ENCODE data around the gene SOCS3.

Gene SOCS3

DNA sequence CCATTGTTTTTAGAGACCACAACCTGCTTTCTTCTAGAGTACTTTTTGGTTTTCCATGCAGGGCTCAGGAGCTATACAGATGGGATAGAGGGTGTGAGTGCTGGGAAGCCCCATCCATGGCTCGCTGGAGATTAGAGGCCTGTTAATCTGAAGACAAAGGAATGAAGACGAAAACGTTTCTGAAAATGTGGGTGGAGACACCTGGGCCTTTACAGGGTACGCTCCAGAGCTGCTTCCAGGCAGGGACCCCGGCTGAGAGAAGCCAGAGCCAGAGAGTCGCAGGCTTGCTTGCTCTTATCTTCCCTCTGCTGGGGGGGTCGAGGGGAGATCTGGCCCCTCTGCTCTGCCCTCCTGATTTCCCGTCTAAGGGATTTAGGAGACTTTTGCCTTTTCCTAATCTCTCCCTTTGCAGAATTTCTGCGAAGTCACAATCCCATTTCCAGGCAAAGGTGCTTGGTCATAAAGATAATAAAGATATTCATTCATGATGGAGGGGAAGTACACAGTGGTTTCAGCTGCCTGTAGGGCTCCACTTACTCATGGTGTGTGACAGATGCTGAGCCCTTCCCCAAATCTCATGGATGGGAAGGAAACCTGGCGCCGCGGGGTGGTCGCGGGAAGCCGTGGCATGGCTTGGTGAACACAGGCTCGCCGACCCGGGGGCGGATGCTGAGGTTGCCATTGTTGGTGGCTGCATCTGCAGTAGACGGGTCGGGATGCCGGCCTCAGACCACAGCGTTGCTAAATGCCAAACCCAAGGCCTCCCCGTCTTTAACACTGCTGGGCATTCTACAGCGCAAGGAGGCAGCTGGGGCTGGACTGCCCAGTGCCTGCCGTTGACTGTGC lies 4.8 kb upstream of the SOCS3 start:
- TF ChIP-seq, protein P1, sequence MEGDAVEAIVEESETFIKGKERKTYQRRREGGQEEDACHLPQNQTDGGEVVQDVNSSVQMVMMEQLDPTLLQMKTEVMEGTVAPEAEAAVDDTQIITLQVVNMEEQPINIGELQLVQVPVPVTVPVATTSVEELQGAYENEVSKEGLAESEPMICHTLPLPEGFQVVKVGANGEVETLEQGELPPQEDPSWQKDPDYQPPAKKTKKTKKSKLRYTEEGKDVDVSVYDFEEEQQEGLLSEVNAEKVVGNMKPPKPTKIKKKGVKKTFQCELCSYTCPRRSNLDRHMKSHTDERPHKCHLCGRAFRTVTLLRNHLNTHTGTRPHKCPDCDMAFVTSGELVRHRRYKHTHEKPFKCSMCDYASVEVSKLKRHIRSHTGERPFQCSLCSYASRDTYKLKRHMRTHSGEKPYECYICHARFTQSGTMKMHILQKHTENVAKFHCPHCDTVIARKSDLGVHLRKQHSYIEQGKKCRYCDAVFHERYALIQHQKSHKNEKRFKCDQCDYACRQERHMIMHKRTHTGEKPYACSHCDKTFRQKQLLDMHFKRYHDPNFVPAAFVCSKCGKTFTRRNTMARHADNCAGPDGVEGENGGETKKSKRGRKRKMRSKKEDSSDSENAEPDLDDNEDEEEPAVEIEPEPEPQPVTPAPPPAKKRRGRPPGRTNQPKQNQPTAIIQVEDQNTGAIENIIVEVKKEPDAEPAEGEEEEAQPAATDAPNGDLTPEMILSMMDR (IDR thresholded peaks at IDR 0.05; ENCODE audit: control insufficient read depth, extremely low read depth, insufficient read depth): no peak
- H3K4me3 ChIP-seq (ENCODE audit: low read depth, low read length): no peak overlapping the region
- DNase-seq (ENCODE audit: low read depth): no peak

DNA sequence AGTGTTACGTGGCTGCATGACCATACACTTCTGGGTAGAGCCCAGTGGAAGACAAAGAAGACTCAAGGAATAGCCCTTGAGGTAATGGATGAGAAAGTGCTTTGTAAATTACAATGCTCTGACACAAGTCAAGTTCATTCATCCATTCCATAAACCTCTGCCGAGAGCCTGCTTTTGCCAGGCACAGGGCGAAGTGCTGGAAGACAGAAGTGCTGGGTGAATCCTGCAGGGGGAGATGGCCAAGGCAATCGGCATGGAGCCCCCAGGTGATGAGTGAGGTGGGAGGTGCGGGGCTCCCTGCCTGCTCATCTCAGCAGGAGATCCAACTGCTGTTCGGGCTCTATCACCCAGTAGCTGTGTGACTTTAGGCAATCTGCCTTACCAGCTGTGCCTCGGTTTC lies 2.8 kb upstream of the SOCS3 start:
- TF ChIP-seq, protein P1 (IDR thresholded peaks at IDR 0.05; ENCODE audit: control insufficient read depth, extremely low read depth, insufficient read depth): no peak
- no peak for DNase-seq (ENCODE audit: low read depth)
- no peak overlapping the region for H3K4me3 ChIP-seq (ENCODE audit: low read depth, low read length)

DNA sequence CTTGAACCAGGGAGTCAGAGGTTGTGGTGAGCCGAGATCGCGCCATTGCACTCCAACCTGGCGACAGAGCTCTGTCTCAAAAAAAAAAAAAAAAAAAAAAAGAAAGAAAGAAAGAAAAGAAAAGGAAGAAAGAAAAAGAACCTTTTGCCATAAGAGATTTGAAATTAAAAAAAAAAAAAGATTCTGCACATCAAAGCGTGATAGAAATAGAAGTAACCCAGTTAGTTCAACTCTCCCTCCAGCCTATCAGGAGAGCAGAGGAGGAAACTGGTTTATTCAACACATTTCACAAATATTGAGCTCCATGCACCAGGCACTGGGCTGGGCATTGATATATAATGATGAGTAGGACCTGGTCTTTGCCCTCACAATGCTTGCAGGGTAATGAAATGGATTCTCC lies 2.4 kb upstream of the SOCS3 start:
- H3K4me3 ChIP-seq (ENCODE audit: low read depth, low read length): no peak overlapping the region
- DNase-seq (ENCODE audit: low read depth): no peak
- TF ChIP-seq, protein P1 (IDR thresholded peaks at IDR 0.05; ENCODE audit: control insufficient read depth, extremely low read depth, insufficient read depth): no peak

DNA sequence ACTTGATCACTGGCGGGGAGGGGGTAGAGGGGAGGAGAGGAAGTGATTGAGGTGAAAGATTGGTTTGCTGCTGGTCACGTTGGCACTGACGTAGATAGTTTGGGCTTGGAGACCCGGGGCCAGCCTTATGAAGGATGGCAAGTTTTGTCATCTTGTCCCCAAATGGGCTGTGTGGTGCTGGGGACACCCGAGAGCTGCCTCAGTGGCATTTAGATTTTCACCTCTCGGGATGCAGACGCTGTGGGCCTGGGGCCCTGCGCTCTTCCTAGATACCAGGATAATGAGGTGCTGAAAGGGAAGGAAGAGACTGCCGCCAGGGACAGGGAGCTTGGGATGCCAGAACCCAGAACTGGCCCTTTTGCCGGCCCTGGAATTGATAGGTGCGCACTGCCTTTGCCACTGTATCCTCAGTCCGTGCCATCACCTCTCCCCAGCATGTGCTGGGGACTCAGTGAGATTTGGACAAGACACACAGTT lies 1.4 kb upstream of the SOCS3 start:
- H3K4me3 ChIP-seq (ENCODE audit: low read depth, low read length): no peak overlapping the region
- TF ChIP-seq, protein P1 (IDR thresholded peaks at IDR 0.05; ENCODE audit: control insufficient read depth, extremely low read depth, insufficient read depth): no peak
- no peak for DNase-seq (ENCODE audit: low read depth)

DNA sequence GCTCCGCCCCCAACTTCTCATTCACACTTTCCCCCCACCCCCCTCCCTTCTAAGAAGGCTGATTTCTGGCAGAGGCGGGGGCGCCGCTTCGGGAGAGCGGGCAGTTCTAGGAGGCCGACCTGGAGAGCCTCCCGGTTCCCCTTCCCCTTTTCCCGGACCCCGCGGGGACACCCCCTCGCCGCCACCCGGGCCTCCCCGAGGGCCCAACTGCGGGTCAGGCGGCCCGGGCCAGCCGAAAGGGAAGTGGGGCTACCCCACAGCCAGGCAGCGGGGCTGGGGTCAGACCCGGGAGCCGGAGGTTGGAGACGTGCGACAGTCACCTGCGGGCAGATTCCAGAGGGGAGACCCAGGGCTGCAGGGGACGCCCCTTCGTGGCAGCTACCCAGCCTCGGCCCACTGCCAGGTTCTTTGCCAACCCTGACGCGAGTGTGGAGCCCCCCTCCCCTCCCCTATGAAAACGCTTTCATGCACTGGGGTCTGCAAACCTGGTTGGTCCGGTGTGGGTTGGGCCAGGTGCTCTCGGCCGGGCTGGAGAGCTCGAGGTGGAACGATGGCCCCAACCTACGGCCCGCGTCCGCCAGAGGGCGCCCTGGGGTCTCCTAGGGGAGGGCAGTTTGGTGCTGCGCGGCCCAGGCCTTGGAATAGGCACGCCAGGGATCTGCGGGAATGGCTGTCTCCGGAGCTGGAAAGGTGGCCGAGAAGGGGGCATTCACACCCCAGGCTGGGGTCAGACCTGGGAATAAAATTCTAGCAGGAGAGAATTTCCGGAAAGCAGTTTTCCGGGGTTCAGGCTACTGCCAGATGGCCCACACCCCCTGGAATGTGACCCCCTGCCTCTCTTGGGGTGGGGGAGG lies 721 bp upstream of the SOCS3 start:
- peak overlapping the region; percentile 36 for H3K4me3 ChIP-seq (ENCODE audit: low read depth, low read length)
- TF ChIP-seq, protein P1 (IDR thresholded peaks at IDR 0.05; ENCODE audit: control insufficient read depth, extremely low read depth, insufficient read depth): peak; percentile 97
- DNase-seq (ENCODE audit: low read depth): no peak

DNA sequence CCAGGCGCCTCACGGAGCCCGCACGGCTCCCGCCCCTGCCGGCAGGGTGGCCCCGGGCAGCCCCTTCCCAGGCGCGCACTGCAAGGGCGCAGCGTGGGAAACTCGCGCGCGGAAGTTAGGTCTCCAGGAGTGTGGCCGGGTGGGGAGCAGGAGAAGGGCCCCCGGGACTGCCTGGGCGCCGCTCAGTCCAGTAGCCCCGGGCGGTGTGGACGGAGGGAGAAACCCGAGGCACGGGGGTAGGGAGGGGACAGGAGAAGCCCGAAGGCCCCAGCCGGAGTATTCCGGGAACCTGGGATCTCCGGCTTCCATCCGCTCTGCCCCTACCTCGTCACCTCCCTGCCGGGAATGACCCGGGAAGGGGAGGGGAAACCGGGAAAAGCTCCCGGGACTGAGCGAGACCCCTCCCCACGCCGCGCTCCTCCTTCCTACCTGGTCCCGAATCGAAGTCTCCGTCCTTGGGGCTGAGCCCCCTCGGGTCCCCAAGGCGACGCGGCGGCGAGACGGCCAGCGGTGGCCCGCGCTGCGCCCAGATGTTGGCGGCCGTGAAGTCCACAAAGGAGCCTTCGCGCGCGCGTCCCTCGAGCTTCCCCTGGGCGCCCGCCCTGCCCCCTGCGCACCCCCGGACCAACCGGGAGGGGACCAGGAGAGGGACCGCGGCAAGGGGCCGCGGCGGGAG lies 418 bp downstream of the SOCS3 start:
- H3K4me3 ChIP-seq (ENCODE audit: low read depth, low read length): no peak overlapping the region
- TF ChIP-seq, protein P1 (IDR thresholded peaks at IDR 0.05; ENCODE audit: control insufficient read depth, extremely low read depth, insufficient read depth): no peak
- DNase-seq (ENCODE audit: low read depth): no peak

All from LNCaP clone FGC (cell line).